H1 (cell line): Measurements from ENCODE around the gene UCKL1. TPM values are rescaled to one million over a fixed set of nuclear protein-coding genes. Genes with fewer than 3 reads are reported as not detected.

Experiments used
- CTCF ChIA-PET: fragments of 300-600 bp; sonication (Branson Sonifier 250); formaldehyde crosslinking; loops from one replicate; lab custom pipeline; 2021; ENCODE audit not compliant: partially characterized antibody; lab: Charles Lee
- POLR2A ChIA-PET: fragments of 300-600 bp; sonication (Branson Sonifier 250); formaldehyde crosslinking; loops from one replicate; lab custom pipeline; 2021; ENCODE audit warnings: inconsistent platforms; ENCODE audit not compliant: partially characterized antibody; lab: Charles Lee
- DNase-seq, 2 experiments: peaks; one replicate each; pipeline versions ENCODE4 v3.0.0 to v3.0.0-alpha.2; 2010 to 2022; ENCODE audit warnings: low spot score in 2 of 2, low read depth in 1 of 2, mixed read lengths in 1 of 2
- FAIRE-seq: peaks from 2 replicates; lab custom pipeline; 2011; peaks lifted over from hg19 to GRCh38; lab: Jason Lieb, UNC
- H2AFZ ChIP-seq: 2 replicates; pipeline ENCODE4 v1.8.1; 2012; ENCODE audit warnings: low read length, inconsistent platforms
- H2AK5ac ChIP-seq: 2 replicates; pipeline ENCODE4 v1.6.1; 2013; ENCODE audit warnings: low read depth, low read length
- H2BK120ac ChIP-seq: replicated peaks from 2 replicates; pipeline ENCODE3; 2013; ENCODE audit warnings: low read depth, low read length, inconsistent platforms
- H2BK12ac ChIP-seq: 2 replicates; pipeline ENCODE4 v1.6.1; 2013; ENCODE audit warnings: low read depth, low read length
- H2BK15ac ChIP-seq: 2 replicates; pipeline ENCODE4 v1.6.1; 2013; ENCODE audit warnings: low read length
- H2BK20ac ChIP-seq: 2 replicates; pipeline ENCODE4 v1.6.1; 2013; ENCODE audit warnings: low read length
- H2BK5ac ChIP-seq: 2 replicates; pipeline ENCODE4 v1.6.1; 2013; ENCODE audit warnings: low read depth, low read length
- H3K14ac ChIP-seq: 2 replicates; pipeline ENCODE4 v1.6.1; 2013; ENCODE audit warnings: inconsistent platforms; ENCODE audit not compliant: insufficient read length
- H3K18ac ChIP-seq: 2 replicates; pipeline ENCODE4 v1.6.1; 2013; ENCODE audit warnings: low read length; ENCODE audit errors: extremely low read depth
- H3K23ac ChIP-seq: 2 replicates; pipeline ENCODE4 v1.6.1; 2013; ENCODE audit warnings: inconsistent platforms; ENCODE audit not compliant: insufficient read length
- H3K23me2 ChIP-seq: 2 replicates; pipeline ENCODE4 v1.6.1; 2013; ENCODE audit warnings: low read depth, low read length
- H3K27ac ChIP-seq: 2 replicates; pipeline ENCODE4 v1.6.1; 2011; ENCODE audit warnings: low read depth, low read length, inconsistent platforms
- H3K27me3 ChIP-seq, 4 experiments: replicated peaks in 1 of 4; 1 replicate in 1 of 4; 2 replicates in 3 of 4; pipeline versions ENCODE4 v1.6.1 to v1.8.1; 2011 to 2013; ENCODE audit warnings: low read length in 3 of 4, mild to moderate bottlenecking in 3 of 4, inconsistent platforms in 2 of 4, mixed read lengths in 2 of 4, moderate library complexity in 1 of 4; ENCODE audit not compliant: control insufficient read depth in 3 of 4, insufficient read depth in 3 of 4; ENCODE audit errors: extremely low read depth in 1 of 4
- H3K36me3 ChIP-seq, 4 experiments: 2 replicates each; pipeline versions ENCODE4 v1.6.1 to v1.8.1; 2011 to 2013; ENCODE audit warnings: mild to moderate bottlenecking in 4 of 4, low read length in 3 of 4, moderate library complexity in 2 of 4, control low read depth in 1 of 4, inconsistent platforms in 1 of 4; ENCODE audit not compliant: insufficient read depth in 4 of 4, control insufficient read depth in 2 of 4
- H3K4ac ChIP-seq: replicated peaks from 2 replicates; pipeline ENCODE3; 2013; ENCODE audit warnings: low read length, low read depth, mixed read lengths, inconsistent platforms; ENCODE audit not compliant: insufficient read length
- H3K4me1 ChIP-seq, 4 experiments: replicated peaks in 1 of 4; 1 replicate in 1 of 4; 2 replicates in 3 of 4; pipeline versions ENCODE4 v1.6.1 to v1.8.1; 2011 to 2013; ENCODE audit warnings: low read length in 3 of 4, inconsistent platforms in 2 of 4, mixed read lengths in 1 of 4; ENCODE audit not compliant: insufficient read depth in 4 of 4, control insufficient read depth in 3 of 4
- H3K4me2 ChIP-seq, 2 experiments: 2 replicates each; pipeline versions ENCODE4 v1.6.1 to v1.8.1; 2011 to 2013; ENCODE audit warnings: low read depth in 2 of 2, low read length in 2 of 2, control low read depth in 1 of 2, inconsistent platforms in 1 of 2, mild to moderate bottlenecking in 1 of 2; ENCODE audit not compliant: insufficient read depth in 1 of 2
- H3K4me3 ChIP-seq, 4 experiments: fragments of 200-600, 300-600 bp in 1 of 4; sonication (generic), shearing (Covaris generic), sonication (Bioruptor Twin) in 1 of 4; 2 replicates each; pipeline versions ENCODE4 v1.5.1 to v1.8.1; 2011 to 2016; ENCODE audit warnings: low read length in 4 of 4, low read depth in 3 of 4, control low read depth in 2 of 4, inconsistent platforms in 2 of 4, mild to moderate bottlenecking in 2 of 4, mixed read lengths in 1 of 4, moderate library complexity in 1 of 4; ENCODE audit not compliant: insufficient read depth in 2 of 4; ENCODE audit errors: extremely low read depth in 1 of 4
- H3K56ac ChIP-seq: replicated peaks from 2 replicates; pipeline ENCODE3; 2013; ENCODE audit warnings: low read depth, mild to moderate bottlenecking, mixed read lengths, low read length, inconsistent platforms; ENCODE audit not compliant: insufficient read length
- H3K79me1 ChIP-seq: 2 replicates; pipeline ENCODE4 v1.6.1; 2013; ENCODE audit warnings: low read depth, low read length, control low read depth
- H3K79me2 ChIP-seq, 2 experiments: 2 replicates each; pipeline versions ENCODE4 v1.6.1 to v1.8.1; 2012 to 2013; ENCODE audit warnings: low read length in 2 of 2, mild to moderate bottlenecking in 2 of 2, inconsistent platforms in 1 of 2; ENCODE audit not compliant: insufficient read depth in 2 of 2, control insufficient read depth in 1 of 2
- H3K9ac ChIP-seq, 4 experiments: replicated peaks in 1 of 4; 1 replicate in 1 of 4; 2 replicates in 3 of 4; pipeline versions ENCODE4 v1.6.1 to v1.8.1; 2011 to 2013; ENCODE audit warnings: low read depth in 3 of 4, low read length in 3 of 4, control low read depth in 2 of 4, mild to moderate bottlenecking in 2 of 4, moderate library complexity in 2 of 4, inconsistent platforms in 1 of 4; ENCODE audit errors: extremely low read depth in 1 of 4
- H3K9me3 ChIP-seq, 2 experiments: 2 replicates each; pipeline versions ENCODE4 v1.6.1 to v1.8.1; 2012 to 2013; ENCODE audit warnings: mild to moderate bottlenecking in 2 of 2, moderate library complexity in 2 of 2, control low read depth in 1 of 2, inconsistent platforms in 1 of 2, low read depth in 1 of 2, low read length in 1 of 2, mixed read lengths in 1 of 2; ENCODE audit not compliant: insufficient read depth in 2 of 2
- H4K20me1 ChIP-seq, 2 experiments: replicated peaks in 1 of 2; 2 replicates each; pipeline versions ENCODE3 to v1.8.1; 2011 to 2013; ENCODE audit warnings: inconsistent platforms in 2 of 2, low read length in 2 of 2, mild to moderate bottlenecking in 1 of 2; ENCODE audit not compliant: insufficient read depth in 2 of 2, control insufficient read depth in 1 of 2
- H4K5ac ChIP-seq: 2 replicates; pipeline ENCODE4 v1.6.1; 2013; ENCODE audit warnings: low read length, low read depth, mixed read lengths, inconsistent platforms; ENCODE audit not compliant: insufficient read length
- H4K8ac ChIP-seq: 2 replicates; pipeline ENCODE4 v1.8.0; 2013; ENCODE audit warnings: mild to moderate bottlenecking, moderate library complexity, low read length, inconsistent platforms; ENCODE audit not compliant: insufficient read depth; ENCODE audit errors: extremely low read depth
- H4K91ac ChIP-seq: replicated peaks from 2 replicates; pipeline ENCODE3; 2013; ENCODE audit warnings: low read length, mixed read lengths, inconsistent platforms; ENCODE audit not compliant: insufficient read length
- WGBS, 2 experiments: shearing (Covaris generic) in 1 of 2; methylation state at CpG; one replicate each; pipeline versions ENCODE4 v1.1.6 to v1.1.7; 2013 to 2015; ENCODE audit warnings: low lambda C conversion rate in 2 of 2, mixed read lengths in 2 of 2, inconsistent platforms in 1 of 2, low coverage in 1 of 2, missing lambda C conversion rate in 1 of 2; ENCODE audit not compliant: insufficient replicate concordance in 2 of 2, insufficient coverage in 1 of 2, insufficient read length in 1 of 2; ENCODE audit errors: extremely low coverage in 1 of 2, missing lambda C conversion rate in 1 of 2; 5-methylcytosine and 5-hydroxymethylcytosine counted together
- polyA plus RNA-seq, 7 experiments: library from polyadenylated mRNA; depleted of rRNA in 3 of 7; stranded (reverse) in 5 of 7; unstranded in 2 of 7; fragments of >200 nt in 5 of 7; fragments of 200-250 nt in 2 of 7; gene quantifications; 1 replicate in 5 of 7; 2 replicates in 1 of 7; 4 replicates in 1 of 7; pipeline versions ENCODE4 v1.2.1 to v1.2.3, GENCODE V29; 2011 to 2013; ENCODE audit warnings: missing spikeins in 2 of 7, mixed read lengths in 2 of 7
- total RNA-seq: library from RNA; stranded (reverse); fragmentation: NEBNext Ultra II Directional; extraction: Animal tissue kit (Norgen Biotek cat#: 25700); gene quantifications from 2 replicates; pipeline ENCODE4 v1.2.1, GENCODE V29; 2021

The UCKL1 gene
- total and polyA plus RNA-seq, 2 of the 8 experiments (the other 6 are each of a cell fraction or from before 2014, with no cell fraction given), result 36.5 to 91.2 TPM

- Histone ChIP-seq H3K23ac (no peak overlapping the region), H4K5ac (no peak overlapping the region), H2BK120ac (no peak overlapping the region), H2BK15ac (no peak overlapping the region), H3K23me2 (peaks cover 3% of the 10 kb centered on the region; the same call in 1 of the 2 replicates), H2BK20ac (no peak overlapping the region), H4K20me1 (peaks cover 10 to 15% of the 10 kb centered on the region in 2 experiments), H3K9me3 (no peaks in the 10 kb centered on the region), H3K4me2 (peak overlapping the region; percentile 67 to 68), H4K8ac (peak overlapping the region; percentile 40; the same call in 1 of the 2 replicates), H2BK12ac (no peak overlapping the region), H3K4ac (no peak overlapping the region), H3K56ac (no peak overlapping the region), H3K9ac (peak overlapping the region in 3 of 4 experiments; percentile 41 to 71 (median 43); a peak in 4 of 7 replicates), H3K27ac (no peak overlapping the region), H3K18ac (no peak overlapping the region), H2AFZ (no peak overlapping the region), H2BK5ac (no peak overlapping the region), H3K4me1 (peaks cover 0 to 6% (median 4%) of the 10 kb centered on the region in 4 experiments; a peak in 4 of 7 replicates), H3K79me1 (peaks cover 18% of the 10 kb centered on the region; the same call in 1 of the 2 replicates), H3K27me3 (no peaks in the 10 kb centered on the region), H3K79me2 (peaks cover 3 to 37% of the 10 kb centered on the region in 2 experiments; a peak in 2 of 4 replicates), H3K14ac (no peak overlapping the region), H2AK5ac (no peak overlapping the region), H3K36me3 (peaks cover 0 to 3% (median 0%) of the 10 kb centered on the region in 4 experiments; a peak in 2 of 8 replicates), H4K91ac (no peak overlapping the region), H3K4me3 (peak overlapping the region; percentile 53 to 85 (median 60))
- FAIRE-seq (no peak), DNase-seq (peak in 1 of 2 experiments; percentile 56)
- WGBS, 2 experiments, result 10% methylated on average over 10 of the region's 87 CpGs; no CpG with 5 or more reads in 1 of the 2 experiments
- POLR2A ChIA-PET, result interaction anchor here (1.2 to 4.5 kb wide), 4 partner anchors 13 to 85 kb away, joined by 3 to 23 read pairs (median 11); partner anchors contain the start of gene TPD52L2
- CTCF ChIA-PET, result interaction anchor here (0.7 to 4.5 kb wide), 8 partner anchors 11 to 109 kb away, joined by 3 to 12 read pairs (median 8); partner anchors contain the start of gene UCKL1
These were observed 60.8 kb downstream of the UCKL1 start for GRCh38 chr20:63895202-63895951.
